Measurements from ENCODE around the gene ASXL3.

GRCh38 chr18:33577685-33578517 is at the start of gene ASXL3:
- TF ChIP-seq POLR2A (IDR thresholded peaks at IDR 0.05; ENCODE audit: low read length) (no peak), GATA1 (IDR thresholded peaks at IDR 0.05; ENCODE audit: low read depth, low read length) (no peak)

Data from erythroblast (primary cell).